H1 (cell line): ENCODE measurements around the gene BCAS3. TPM values are rescaled to one million over a fixed set of nuclear protein-coding genes. Genes with fewer than 3 reads are reported as not detected.

Experiments used
- E2F6 ChIP-seq: IDR thresholded peaks from 2 replicates; pipeline ENCODE4 v1.6.1; 2012; ENCODE audit warnings: inconsistent platforms
- RBBP5 ChIP-seq: IDR thresholded peaks from 2 replicates; pipeline ENCODE4 v1.7.1; 2012; ENCODE audit warnings: low read depth, mild to moderate bottlenecking, inconsistent platforms, low read length, moderate library complexity, borderline replicate concordance
- SUZ12 ChIP-seq: fragments of 200-600 bp; sonication (generic); IDR thresholded peaks from 2 replicates; pipeline ENCODE4 v1.6.1; 2012; ENCODE audit warnings: mild to moderate bottlenecking, inconsistent platforms, low read length, moderate library complexity, mixed read lengths
- polyA plus RNA-seq, 7 experiments: library from polyadenylated mRNA; depleted of rRNA in 3 of 7; stranded (reverse) in 5 of 7; unstranded in 2 of 7; fragments of >200 nt in 5 of 7; fragments of 200-250 nt in 2 of 7; gene quantifications; 1 replicate in 5 of 7; 2 replicates in 1 of 7; 4 replicates in 1 of 7; pipeline versions ENCODE4 v1.2.1 to v1.2.3, GENCODE V29; 2011 to 2013; ENCODE audit warnings: missing spikeins in 2 of 7, mixed read lengths in 2 of 7
- total RNA-seq: library from RNA; stranded (reverse); fragmentation: NEBNext Ultra II Directional; extraction: Animal tissue kit (Norgen Biotek cat#: 25700); gene quantifications from 2 replicates; pipeline ENCODE4 v1.2.1, GENCODE V29; 2021

BCAS3 gene
- total and polyA plus RNA-seq, 2 of the 8 experiments (the other 6 are each of a cell fraction or from before 2014, with no cell fraction given) = 9.9 to 13.3 TPM

GRCh38 chr17:61161615-61162134 lies 484.0 kb downstream of the BCAS3 start (continued):
- TF ChIP-seq E2F6 (no peak), RBBP5 (no peak), SUZ12 (no peak)
